GDM1 (cell line): ENCODE data around the gene FAM53A.

Experiments
- DNase-seq: peaks from one replicate; lab custom pipeline; 2025; lab: John Stamatoyannopoulos, UW

FAM53A gene, protein sequence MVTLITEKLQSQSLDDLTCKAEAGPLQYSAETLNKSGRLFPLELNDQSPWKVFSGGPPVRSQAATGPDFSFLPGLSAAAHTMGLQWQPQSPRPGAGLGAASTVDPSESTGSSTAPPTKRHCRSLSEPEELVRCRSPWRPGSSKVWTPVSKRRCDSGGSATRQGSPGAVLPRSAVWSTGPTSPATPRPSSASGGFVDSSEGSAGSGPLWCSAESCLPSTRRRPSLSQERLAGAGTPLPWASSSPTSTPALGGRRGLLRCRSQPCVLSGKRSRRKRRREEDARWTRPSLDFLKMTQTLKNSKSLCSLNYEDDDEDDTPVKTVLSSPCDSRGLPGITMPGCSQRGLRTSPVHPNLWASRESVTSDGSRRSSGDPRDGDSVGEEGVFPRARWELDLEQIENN

DNA sequence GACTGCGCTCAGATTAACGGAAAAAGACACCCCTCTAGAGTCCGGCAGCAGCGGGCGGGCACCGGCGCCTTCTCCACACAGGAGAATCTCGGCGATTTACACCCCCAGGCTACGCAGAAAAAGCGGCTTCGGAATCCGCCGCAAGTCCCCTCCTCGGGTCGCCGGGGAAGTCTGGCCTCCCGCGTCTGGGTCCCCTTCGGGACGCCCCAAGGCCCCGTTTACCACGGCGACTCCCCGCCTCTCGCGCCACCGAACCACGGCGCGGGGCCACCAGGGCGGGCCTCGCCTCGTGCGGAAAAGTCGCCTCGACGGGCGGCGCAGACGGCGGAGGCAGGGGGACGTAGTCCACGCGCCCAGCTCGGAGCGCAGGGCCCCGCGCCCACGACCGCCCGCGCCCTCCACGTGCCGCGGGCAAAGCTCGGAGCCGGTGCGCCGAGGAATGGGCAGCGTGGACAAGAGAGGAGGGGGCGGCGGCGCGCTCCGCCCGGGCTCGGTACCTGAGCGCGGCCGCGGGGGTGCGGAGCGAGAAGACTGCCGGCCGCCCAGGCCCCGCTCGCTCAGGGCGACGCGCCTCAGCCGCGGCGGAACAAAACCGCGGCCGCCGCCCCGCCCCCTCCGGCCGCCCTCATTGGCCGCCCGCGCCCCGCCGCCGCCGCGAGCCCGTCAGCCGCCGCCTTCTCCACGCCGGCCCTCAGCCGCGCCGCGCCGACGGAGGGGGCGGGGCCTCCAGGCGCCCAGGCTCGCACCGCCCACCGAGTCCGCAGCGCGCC is at the start of gene FAM53A:
Gene FAM53A, minus strand, starts transcription at position 578 of the 770 bp plus-strand sequence. CDS start 15,572 bp downstream, outside the sequence.
- DNase-seq = peak; percentile 86

DNA sequence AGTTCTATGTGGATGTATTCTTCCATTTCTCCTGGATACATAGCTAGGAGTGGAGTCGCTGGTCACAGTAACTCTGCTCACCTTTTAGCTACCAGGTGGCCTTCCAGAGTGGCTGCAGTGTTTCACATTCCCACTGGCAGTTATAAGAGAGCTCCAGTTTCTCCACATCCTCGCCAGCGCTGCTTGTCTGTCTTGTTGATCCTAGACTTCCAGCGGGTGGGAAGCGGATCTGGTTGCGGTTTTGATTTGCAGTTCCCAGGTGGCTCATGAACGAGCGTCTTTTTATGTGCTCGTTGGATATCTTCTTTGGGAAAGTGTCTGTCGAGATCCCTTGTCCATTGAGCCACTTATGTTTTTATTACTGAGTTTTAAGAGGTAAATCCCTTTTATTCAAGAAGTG is 48.8 kb upstream of the FAM53A start:
- no peak for DNase-seq

DNA sequence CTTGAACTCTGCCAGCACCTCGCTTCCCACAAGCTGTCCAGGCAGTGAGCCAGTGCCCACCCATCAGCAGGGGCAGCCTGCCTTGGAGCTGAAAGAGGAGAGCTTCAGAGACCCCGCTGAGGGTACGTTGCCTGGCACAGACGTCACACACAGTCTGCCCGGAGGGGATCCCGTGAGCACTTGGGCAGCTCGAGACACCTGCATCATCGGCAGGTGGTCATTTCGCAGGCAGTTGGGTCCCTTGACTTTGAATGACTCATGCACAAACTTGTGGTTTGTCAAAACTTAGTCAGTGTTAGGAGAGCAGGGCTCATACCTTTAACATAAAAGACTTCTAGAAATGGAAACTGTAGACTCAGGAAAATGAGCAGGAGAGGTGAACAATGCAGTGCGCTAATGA is 47.1 kb upstream of the FAM53A start:
- DNase-seq = no peak

DNA sequence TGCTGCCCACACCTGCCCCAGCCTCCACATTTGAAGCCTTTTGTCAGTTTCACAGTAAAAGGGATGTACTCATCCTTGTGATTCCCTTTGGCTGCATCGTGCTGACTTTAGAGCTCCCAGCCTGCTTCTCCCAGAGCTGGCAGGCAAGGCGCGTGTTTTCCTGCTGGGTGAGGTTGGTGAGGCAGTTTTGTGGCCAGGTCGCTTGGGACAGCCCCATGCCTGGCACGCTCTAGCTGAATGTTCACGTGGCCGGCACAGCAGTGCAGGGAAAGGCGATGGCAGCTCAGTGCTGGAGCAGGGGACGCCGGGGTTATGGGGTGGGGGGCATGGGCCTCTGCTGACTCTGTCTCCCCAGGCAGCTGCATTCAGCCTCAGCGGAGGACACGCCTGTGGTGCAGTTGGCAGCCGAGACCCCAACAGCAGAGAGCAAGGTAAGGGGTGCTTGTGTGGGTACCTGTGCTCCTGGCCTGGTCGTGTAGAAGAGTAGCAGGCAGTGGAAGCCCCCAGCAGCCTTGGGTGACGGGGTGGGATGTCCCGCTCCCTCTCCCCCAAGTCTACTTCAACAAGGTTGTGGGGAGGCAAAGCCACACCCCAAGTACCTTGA is 46.5 kb upstream of the FAM53A start:
- DNase-seq = no peak

DNA sequence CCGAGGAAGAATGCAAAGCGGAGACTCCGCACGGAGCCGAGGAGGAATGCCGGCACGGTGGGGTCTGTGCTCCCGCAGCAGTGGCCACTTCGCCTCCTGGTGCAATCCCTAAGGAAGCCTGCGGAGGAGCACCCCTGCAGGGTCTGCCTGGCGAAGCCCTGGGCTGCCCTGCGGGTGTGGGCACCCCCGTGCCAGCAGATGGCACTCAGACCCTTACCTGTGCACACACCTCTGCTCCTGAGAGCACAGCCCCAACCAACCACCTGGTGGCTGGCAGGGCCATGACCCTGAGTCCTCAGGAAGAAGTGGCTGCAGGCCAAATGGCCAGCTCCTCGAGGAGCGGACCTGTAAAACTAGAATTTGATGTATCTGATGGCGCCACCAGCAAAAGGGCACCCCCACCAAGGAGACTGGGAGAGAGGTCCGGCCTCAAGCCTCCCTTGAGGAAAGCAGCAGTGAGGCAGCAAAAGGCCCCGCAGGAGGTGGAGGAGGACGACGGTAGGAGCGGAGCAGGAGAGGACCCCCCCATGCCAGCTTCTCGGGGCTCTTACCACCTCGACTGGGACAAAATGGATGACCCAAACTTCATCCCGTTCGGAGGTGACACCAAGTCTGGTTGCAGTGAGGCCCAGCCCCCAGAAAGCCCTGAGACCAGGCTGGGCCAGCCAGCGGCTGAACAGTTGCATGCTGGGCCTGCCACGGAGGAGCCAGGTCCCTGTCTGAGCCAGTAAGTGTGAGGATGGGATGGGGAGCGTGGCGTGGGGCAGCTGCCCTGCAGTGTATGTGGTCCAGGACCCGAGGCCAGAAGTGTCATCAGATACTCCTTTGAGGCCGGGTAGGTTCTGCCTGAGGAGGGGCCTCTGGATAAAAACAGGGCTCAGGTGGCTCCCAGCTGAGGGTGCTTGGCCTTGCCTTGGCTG is 44.2 kb upstream of the FAM53A start:
- DNase-seq = no peak

DNA sequence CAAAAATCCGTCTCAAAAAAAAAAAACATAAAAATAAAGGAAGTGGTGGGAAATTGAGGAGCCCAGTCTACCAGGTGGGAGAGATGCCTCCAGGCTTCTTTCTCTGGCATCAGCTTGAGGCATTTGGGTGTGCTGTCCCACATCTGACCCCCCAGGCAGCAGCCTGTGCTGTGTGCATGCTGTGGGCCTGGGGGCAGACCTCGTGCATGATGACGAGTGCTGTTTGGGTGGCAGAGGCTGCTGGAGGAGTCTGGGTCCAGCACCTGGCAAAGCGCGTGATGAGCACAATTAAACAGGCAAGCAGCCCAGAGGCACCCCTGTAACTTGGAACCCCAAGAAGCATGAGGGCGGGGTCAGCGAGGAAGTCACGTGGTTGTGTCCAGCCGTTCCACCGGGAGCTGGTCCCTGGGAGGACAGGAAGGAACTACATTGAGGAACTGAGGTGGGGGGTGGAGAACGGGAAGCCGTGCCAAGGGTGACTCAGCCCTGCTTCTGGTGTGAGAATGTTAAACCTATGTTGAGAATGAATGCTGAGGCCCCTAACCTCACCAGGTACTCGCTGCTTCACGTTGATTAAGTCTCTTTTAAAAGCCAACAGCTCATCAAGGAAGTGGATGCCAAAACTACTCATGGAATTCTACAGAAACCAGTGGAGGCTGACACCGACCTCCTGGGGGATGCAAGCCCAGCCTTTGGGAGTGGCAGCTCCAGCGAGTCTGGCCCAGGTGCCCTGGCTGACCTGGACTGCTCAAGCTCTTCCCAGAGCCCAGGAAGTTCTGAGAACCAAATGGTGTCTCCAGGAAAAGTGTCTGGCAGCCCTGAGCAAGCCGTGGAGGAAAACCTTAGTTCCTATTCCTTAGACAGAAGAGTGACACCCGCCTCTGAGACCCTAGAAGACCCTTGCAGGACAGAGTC is 43.3 kb upstream of the FAM53A start:
- peak; percentile 55 for DNase-seq

DNA sequence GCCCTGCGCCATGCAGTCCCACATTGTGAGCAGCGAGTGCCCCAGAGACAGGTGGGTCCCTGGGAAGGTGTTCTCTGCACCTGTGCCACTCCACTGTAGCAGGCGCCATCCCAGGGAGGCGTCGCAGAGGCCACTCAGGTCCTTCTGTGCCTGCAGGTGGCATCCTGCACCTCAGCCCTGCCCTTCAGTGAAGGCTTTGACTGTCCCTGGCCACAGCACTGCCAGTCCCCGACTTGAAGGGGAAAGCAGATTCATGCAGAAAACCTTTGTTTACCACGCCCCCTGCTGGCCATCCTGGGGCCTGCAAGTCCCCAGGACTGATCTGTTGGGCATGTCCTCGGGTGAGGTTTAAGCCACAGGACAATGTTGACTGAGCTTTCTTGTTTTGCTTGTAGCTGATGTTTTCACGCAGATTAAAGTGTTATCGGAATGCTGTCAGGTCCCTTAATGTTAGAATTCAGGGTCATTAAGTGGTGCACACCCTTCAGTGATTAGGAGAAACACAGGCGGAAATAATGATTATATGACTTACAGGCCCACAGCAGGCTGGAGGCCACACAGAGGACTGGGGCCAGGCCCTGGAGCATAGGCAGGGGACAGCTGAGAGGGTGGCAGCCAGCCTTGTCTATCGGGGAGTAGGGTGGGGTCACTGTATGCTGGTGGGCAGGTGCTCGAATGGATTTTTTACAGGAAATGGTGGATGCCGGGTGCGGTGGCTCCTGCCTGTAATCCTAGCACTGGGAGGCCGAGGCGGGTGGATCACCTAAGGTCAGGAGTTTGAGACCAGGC is 42.2 kb upstream of the FAM53A start:
- peak; percentile 81 for DNase-seq

DNA sequence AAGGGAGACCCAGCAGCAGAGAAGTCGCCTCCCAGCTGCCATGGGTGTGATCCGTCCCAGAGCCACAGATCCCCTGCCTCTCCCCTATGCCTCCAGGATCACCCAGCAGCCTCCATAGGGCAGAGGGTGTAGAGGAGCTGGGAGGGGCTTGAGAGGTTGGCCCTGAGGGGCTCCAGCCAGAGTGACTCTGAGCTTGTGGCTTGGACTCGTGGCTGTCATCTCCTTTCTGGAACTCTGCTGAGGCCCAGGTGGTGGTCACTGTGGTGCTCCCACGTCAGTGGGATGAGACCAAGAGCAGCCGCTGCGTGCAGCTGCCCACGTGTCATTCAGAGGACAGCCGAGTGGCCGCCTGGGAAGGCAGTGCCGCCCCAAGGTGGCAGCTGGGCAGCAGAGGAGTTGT is 41.4 kb upstream of the FAM53A start:
- DNase-seq = no peak

DNA sequence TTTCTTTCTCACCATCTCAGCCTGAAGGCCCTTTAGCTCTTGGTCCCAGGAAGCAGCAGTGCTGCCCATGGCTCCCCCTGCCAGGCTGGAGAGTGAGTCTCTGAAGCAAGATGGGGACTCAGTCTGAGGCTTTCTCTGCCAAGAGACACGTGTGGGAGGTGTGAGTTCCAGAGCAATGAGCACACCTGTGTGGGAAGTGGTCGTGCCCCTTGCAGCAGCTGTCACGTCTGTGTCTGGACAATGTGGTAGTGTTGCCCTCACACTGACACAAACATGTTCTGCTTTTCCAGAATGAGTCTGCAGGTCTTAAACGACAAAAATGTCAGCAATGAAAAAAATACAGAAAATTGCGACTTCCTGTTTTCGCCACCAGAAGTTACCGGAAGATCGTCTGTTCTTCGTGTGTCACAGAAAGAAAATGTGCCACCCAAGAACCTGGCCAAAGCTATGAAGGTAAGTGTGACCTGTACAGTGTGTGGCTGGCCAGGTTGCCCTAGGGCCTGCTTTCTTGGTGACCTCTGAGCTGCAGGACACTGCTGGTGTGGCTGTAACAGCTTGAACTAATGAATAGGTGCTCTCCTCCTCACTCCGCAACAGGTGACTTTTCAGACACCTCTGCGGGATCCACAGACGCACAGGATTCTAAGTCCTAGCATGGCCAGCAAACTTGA is 39.2 kb upstream of the FAM53A start:
- peak; percentile 64 for DNase-seq

DNA sequence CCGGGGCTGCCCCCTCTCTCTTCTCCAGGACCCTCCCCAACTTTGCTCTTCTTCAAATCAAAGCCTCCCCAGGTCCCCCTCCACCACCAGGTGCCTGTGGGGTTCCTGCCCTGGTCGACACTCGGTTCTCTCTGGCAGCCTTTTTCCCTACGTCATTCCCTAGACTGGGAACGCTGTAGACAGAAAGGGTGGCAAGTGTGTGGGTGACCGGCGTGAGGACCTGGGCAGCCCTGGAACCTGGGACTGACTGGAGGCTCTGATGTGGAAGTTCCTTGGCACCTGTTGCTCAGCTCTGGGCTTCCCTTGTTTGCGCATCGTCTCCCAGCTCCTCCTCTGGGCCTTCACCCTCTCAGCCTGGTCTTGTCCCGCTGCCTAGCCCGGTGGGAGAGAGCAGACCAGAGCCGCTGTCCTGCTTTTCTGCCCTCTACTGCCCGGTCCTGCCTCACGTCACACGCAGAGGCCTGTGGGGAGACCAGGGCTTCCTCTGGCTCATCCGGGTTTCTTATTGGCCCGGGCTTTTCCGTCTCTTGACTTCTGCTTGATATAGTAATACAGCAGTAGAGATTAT is 38.5 kb upstream of the FAM53A start:
- DNase-seq = no peak

DNA sequence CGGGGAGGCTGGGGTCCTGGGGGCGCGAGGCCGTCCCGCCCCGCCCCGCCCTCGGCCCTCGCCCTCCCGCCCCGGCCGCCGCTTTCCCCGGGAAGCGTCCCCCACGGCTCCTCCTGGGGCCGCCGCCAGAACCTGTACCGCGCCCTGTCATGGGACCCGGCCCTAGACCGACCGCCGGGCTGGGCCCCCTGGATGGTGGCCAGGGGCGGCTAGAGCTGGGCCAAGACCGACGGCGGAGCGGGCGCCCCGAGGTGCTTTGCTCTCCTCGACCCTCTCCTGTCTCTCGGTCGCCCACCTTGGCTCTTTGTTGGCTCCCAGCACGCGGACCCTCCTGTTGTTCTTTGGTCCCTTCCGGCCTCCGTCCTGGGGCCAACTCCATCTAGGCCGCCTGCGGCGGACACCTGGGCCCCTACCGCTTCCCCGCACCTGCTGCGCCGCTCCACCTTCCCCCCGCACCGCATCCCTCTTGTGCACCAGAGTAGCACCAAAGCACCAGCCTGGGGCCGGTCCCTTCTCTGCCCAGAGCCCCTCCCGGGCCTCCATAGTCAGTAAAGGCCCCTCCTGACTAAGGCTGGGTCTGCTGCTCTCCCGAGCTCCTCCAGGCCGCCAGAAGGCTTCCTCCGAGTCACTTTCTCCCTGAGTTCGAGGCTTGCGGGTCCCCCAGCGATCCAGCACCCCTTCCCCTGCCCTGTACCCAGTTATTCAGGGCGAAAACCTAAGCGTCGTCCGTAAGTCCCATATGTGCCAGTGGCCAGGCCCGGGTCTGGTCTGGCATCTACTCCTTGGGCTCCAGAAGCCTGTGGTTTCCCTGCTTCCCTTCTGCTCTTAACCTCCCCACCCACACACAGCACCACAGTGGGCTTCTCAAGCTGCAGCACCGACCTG is 37.8 kb upstream of the FAM53A start:
- DNase-seq = no peak

DNA sequence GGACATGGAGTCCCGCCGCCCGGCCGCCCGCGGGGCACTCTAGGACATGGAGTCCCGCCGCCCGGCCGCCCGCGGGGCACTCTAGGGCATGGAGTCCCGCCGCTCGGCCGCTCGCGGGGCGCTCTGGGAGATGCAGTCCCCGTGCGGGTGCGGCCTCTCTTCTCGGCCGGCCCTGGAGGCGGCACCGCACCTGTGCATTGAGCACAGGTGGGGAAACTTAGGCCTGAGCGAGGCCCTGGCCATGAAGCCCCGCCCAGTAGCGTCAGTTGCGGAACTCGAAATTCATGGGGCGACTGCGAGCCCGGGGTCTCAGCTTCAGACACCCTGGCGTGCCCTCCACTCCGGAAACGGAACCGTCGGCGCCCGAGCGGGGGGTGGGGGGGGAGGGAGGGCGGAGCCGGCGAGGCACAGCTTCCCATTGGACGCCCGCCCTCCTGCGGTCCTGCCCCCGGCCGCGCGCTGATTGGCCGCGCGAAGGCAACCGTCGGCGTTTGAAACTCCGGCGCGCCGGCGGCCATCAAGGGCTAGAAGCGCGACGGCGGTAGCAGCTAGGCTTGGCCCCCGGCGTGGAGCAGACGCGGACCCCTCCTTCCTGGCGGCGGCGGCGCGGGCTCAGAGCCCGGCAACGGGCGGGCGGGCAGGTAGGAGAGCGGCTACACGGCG is 37.0 kb upstream of the FAM53A start, which contains the start of the genes TACC3 and TMEM129:
Gene TACC3, plus strand, starts transcription at position 519 of the 663 bp plus-strand sequence. CDS start 1,901 bp downstream, outside the sequence.
Gene TMEM129, minus strand, starts transcription at position 321 of the 663 bp plus-strand sequence. CDS start 486 bp downstream, outside the sequence.
- peak; percentile 86 for DNase-seq

DNA sequence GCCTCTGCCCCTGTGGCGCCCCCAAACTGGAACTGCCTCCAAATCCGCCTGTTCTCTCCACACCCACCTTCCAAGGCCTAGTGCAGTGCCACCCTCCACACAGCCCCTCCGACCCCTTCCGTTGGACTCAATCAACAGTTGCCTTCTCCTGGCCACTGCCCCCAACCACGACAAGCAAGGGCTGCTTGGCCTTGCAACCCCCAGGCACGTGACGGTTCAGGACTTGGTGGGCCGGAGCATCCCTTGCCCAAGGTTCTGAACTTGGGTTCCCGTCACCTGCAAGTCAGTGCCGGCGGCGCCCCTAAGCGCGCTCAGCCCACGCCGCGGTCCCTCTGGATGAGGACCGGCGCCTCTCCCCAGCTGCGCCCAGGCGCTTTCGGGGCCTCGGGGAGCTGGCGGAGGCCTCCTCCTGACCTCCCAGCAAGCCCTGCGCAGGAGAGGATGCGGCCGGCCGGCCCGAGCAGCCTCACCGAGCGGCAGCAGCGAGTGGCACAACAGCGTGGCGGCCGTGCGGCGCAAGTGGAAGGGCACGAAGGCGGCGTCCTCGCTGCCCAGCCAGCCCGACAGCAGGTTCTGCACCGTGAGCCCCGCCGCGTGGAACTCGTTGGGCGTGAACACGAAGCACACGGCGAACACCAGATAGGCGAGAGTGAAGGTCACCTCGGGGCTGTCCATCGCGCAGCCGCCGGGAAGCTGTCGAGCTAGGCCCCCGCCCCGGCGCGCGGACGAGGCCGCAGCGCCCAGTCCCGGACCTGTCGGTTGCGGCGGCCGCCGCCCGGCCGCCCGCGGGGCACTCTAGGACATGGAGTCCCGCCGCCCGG is 36.3 kb upstream of the FAM53A start:
- peak; percentile 22 for DNase-seq

DNA sequence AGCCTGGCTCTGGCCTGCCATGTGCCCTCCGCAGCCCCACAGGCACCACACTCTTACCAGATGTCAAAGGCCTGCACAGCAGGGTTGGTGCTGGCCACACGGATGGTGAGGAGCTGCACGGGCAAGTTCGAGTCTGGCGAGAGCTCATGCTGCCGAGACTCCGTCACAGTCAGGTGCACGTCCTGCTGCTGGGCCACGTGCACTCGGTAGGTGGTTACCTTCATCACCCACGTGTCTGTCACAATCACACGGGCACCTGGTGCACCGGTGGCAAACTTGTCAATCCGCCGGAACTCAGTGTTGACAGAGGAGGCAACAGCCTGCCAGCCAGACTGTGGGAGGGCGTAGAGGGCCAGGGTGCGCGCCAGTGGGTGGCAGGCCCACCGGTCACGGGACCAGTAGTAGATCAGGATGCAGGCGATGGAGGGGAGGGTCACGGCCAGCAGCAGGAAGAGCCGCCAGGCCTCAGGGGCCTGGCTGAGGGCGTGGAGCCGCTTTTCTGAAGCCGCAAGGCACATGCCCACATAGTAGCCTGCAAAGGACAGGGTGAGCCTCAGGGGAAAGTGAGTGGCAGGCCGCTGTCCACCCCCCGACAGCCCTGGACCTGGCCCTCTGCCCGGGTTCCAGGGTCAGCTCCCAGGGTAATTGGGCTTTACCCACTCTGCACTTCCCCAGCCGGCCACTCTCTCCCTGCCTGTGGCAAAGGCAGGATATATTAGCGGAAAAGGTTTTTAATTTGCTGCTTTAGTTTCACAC is 34.2 kb upstream of the FAM53A start:
- no peak for DNase-seq
